GM12873 (cell line): ENCODE data around the gene GAA.

Experiments used
- CTCF ChIP-seq: IDR thresholded peaks from 2 replicates; pipeline ENCODE4 v1.5.1; 2012; ENCODE audit warnings: low read depth, mild to moderate bottlenecking, moderate library complexity, low read length, control low read depth; ENCODE audit not compliant: insufficient read depth; ENCODE audit errors: missing control alignments

GAA gene

GRCh38 chr17:80095844-80096475 lies 5.4 kb upstream of the GAA start:
- no peak for TF ChIP-seq CTCF

GRCh38 chr17:80096561-80097021 lies 4.8 kb upstream of the GAA start:
- TF ChIP-seq CTCF, result no peak

GRCh38 chr17:80097127-80097621 lies 4.2 kb upstream of the GAA start:
- no peak for TF ChIP-seq CTCF

- no peak for TF ChIP-seq CTCF
Measured at GRCh38 chr17:80097844-80098691, 3.3 kb upstream of the GAA start.

- no peak for TF ChIP-seq CTCF
Measured at GRCh38 chr17:80099291-80100034, 1.9 kb upstream of the GAA start.

GRCh38 chr17:80100035-80100323 lies 1.4 kb upstream of the GAA start:
- TF ChIP-seq CTCF, result no peak
